Skeletal muscle satellite cell (primary cell): ENCODE data around the gene NMU.
A peak's percentile ranks its signal among the peaks of the same experiment; 100 is the strongest.
"Not testable (repeated sequence)": the region's sequence is repeated elsewhere in the genome, so short reads cannot be mapped to it uniquely, and the experiment has no call there.

Source experiments
- H3K27me3 ChIP-seq: 2 replicates; pipeline ENCODE4 v1.7.0; 2013; ENCODE audit warnings: low read length; ENCODE audit not compliant: control insufficient read depth, insufficient read depth
- H3K36me3 ChIP-seq: 2 replicates; pipeline ENCODE4 v1.7.0; 2013; ENCODE audit warnings: mild to moderate bottlenecking, control low read depth, low read length; ENCODE audit not compliant: insufficient read depth
- H3K4me1 ChIP-seq: 2 replicates; pipeline ENCODE4 v1.7.0; 2013; ENCODE audit warnings: low read length; ENCODE audit not compliant: control insufficient read depth, insufficient read depth
- H3K4me2 ChIP-seq: 2 replicates; pipeline ENCODE4 v1.7.0; 2013; ENCODE audit warnings: mild to moderate bottlenecking, low read length
- H3K4me3 ChIP-seq: 2 replicates; pipeline ENCODE4 v1.7.0; 2013; ENCODE audit warnings: low read length
- H3K9ac ChIP-seq: 2 replicates; pipeline ENCODE4 v1.7.0; 2013; ENCODE audit warnings: mild to moderate bottlenecking, low read depth, low read length, moderate library complexity
- H3K9me3 ChIP-seq: replicated peaks from 2 replicates; pipeline ENCODE4 v1.7.0; 2013; ENCODE audit warnings: mild to moderate bottlenecking, control low read depth, low read length

NMU gene

DNA sequence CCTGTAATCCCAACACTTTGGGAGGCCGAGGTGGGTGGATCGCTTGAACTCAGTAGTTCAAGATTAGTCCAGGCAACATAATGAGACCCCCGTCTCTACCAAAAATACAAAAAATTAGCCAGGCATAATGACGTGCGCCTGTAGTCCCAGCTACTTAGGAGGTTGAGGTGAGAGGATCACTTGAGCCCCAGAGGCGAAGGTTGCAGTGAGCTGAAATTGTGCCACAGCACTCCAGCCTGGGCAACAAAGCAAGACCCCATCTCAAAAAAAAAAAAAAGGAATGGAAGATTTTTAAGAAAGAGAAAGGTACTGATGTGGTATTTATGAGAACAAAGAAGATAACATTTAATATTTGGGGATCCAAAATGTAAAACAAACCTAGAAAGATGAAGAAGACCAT, 27.0 kb upstream of the NMU start:
- Histone ChIP-seq H3K36me3 (no peaks in the 10 kb centered on the region), H3K9ac (no peak overlapping the region), H3K4me3 (no peak overlapping the region), H3K4me2 (no peak overlapping the region), H3K9me3 (no peaks in the 10 kb centered on the region), H3K27me3 (peaks cover 21% of the 10 kb centered on the region), H3K4me1 (no peaks in the 10 kb centered on the region)

- no peak overlapping the region for H3K9ac ChIP-seq
- peaks cover 20% of the 10 kb centered on the region for H3K27me3 ChIP-seq
Observed at GRCh38 chr4:55661398-55662056, 25.4 kb upstream of the NMU start.

GRCh38 chr4:55658657-55659056, 22.6 kb upstream of the NMU start:
- H3K36me3 ChIP-seq, result no peaks in the 10 kb centered on the region
- no peak overlapping the region for H3K4me3 ChIP-seq
- H3K9ac ChIP-seq, result no peak overlapping the region
- no peak overlapping the region for H3K4me2 ChIP-seq
- H3K9me3 ChIP-seq, result no peaks in the 10 kb centered on the region
- H3K27me3 ChIP-seq, result peaks cover 10% of the 10 kb centered on the region
- no peaks in the 10 kb centered on the region for H3K4me1 ChIP-seq

More at GRCh38 chr4:55661398-55662056, 25.4 kb upstream of the NMU start:
- Histone ChIP-seq H3K9me3 (no peaks in the 10 kb centered on the region), H3K4me3 (no peak overlapping the region), H3K4me1 (no peaks in the 10 kb centered on the region), H3K36me3 (no peaks in the 10 kb centered on the region), H3K4me2 (no peak overlapping the region)

GRCh38 chr4:55654131-55654530, 18.0 kb upstream of the NMU start:
- Histone ChIP-seq H3K36me3 (no peaks in the 10 kb centered on the region), H3K4me1 (no peaks in the 10 kb centered on the region), H3K9ac (no peak overlapping the region), H3K4me2 (no peak overlapping the region), H3K4me3 (no peak overlapping the region), H3K9me3 (no peaks in the 10 kb centered on the region), H3K27me3 (peaks cover 12% of the 10 kb centered on the region)

- Histone ChIP-seq H3K36me3 (no peaks in the 10 kb centered on the region), H3K9me3 (no peaks in the 10 kb centered on the region), H3K9ac (no peak overlapping the region), H3K4me3 (no peak overlapping the region), H3K27me3 (peaks cover 14% of the 10 kb centered on the region), H3K4me1 (no peaks in the 10 kb centered on the region), H3K4me2 (no peak overlapping the region)
Observed at GRCh38 chr4:55650483-55650882, 14.4 kb upstream of the NMU start.

- H3K9ac ChIP-seq, result no peak overlapping the region
- peaks cover 7% of the 10 kb centered on the region for H3K4me1 ChIP-seq
- H3K27me3 ChIP-seq, result peaks cover 48% of the 10 kb centered on the region
- H3K4me3 ChIP-seq, result no peak overlapping the region
- H3K36me3 ChIP-seq, result no peaks in the 10 kb centered on the region
- H3K9me3 ChIP-seq, result no peaks in the 10 kb centered on the region
- H3K4me2 ChIP-seq, result no peak overlapping the region
Observed at GRCh38 chr4:55637272-55637820, 1.2 kb upstream of the NMU start.

- H3K36me3 ChIP-seq, result no peaks in the 10 kb centered on the region
- peak overlapping the region; percentile 62 for H3K4me3 ChIP-seq
Observed at GRCh38 chr4:55636656-55636999, 530 bp upstream of the NMU start.

DNA sequence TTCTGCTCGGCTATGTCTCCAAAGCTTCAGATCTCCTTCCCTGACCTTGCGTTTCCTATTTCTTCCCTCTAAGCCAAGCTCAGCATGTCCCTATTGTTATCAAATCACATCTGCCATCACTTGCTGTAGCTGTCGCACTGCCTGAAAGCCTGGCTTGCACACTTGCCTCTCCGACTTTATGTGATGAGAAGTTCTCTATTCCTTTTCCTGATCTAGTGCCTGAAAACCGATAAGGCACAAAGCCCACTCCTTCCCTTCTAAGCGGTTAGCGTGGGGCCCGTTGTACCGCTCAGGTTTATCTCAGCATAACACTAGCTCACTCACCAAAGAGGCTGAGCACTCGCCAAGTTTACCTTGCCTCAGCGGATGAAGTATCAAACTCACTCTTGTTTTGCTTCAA, 816 bp downstream of the NMU start:
- Histone ChIP-seq H3K4me1 (peaks cover 7% of the 10 kb centered on the region), H3K4me2 (peak overlapping the region; percentile 78), H3K27me3 (peaks cover 46% of the 10 kb centered on the region), H3K9me3 (no peaks in the 10 kb centered on the region), H3K36me3 (no peaks in the 10 kb centered on the region), H3K9ac (no peak overlapping the region), H3K4me3 (no peak overlapping the region)

More at GRCh38 chr4:55636656-55636999, 530 bp upstream of the NMU start:
- H3K4me1 ChIP-seq, result peaks cover 7% of the 10 kb centered on the region
- peaks cover 48% of the 10 kb centered on the region for H3K27me3 ChIP-seq
- H3K9ac ChIP-seq, result no peak overlapping the region
- peak overlapping the region; percentile 78 for H3K4me2 ChIP-seq
- H3K9me3 ChIP-seq, result no peaks in the 10 kb centered on the region

- no peak overlapping the region for H3K4me2 ChIP-seq
- H3K36me3 ChIP-seq, result no peaks in the 10 kb centered on the region
- no peak overlapping the region for H3K4me3 ChIP-seq
- H3K4me1 ChIP-seq, result peaks cover 7% of the 10 kb centered on the region
- no peak overlapping the region for H3K9ac ChIP-seq
- no peaks in the 10 kb centered on the region for H3K9me3 ChIP-seq
- H3K27me3 ChIP-seq, result peaks cover 41% of the 10 kb centered on the region
Observed at GRCh38 chr4:55634417-55635128, 1.5 kb downstream of the NMU start.

DNA sequence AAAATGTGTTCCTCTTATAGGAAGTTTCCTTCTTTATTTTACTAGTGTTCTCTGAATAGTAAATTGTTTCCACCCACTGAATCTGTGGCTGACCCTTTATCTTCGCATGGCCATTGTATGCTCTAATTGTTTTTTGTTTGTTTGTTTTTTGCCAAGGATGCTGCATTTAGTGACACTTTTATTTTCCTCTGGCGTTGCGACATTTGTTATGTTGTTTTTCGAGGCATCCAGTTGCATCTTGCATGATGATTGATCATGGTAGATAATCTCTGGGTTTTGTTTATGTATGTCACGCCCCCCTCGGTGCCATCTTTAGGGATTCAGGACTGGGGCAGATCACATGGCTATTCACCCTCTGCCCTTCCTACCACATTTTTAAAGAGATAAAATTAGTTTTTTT, 2.2 kb downstream of the NMU start:
- no peak overlapping the region for H3K9ac ChIP-seq
- peaks cover 7% of the 10 kb centered on the region for H3K4me1 ChIP-seq
- no peaks in the 10 kb centered on the region for H3K36me3 ChIP-seq
- H3K9me3 ChIP-seq, result no peaks in the 10 kb centered on the region
- no peak overlapping the region for H3K4me3 ChIP-seq
- peaks cover 37% of the 10 kb centered on the region for H3K27me3 ChIP-seq
- H3K4me2 ChIP-seq, result no peak overlapping the region

DNA sequence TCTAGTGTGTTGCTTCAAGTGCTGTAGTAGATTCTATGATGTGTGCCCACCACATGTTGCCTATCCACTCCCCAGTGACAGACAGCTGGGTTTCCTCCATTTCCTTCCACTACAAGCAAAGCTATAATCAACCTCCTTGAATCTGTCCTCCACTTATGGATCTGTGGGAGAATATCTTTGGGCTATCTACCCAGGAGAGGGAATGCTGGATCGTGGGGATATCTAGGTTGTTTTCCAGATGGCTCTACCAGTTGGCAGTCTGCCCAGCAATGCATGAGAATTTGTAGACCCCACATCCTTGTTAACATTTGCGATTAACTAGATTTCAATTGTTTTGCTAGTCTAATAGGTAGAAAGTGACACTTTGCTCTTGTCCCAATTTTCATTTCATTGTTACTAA, 10.3 kb downstream of the NMU start:
- H3K27me3 ChIP-seq, result no peaks in the 10 kb centered on the region
- no peaks in the 10 kb centered on the region for H3K4me1 ChIP-seq
- H3K4me3 ChIP-seq, result no peak overlapping the region
- no peak overlapping the region for H3K9ac ChIP-seq
- H3K4me2 ChIP-seq, result no peak overlapping the region
- H3K36me3 ChIP-seq, result no peaks in the 10 kb centered on the region
- no peaks in the 10 kb centered on the region for H3K9me3 ChIP-seq

GRCh38 chr4:55624063-55624462, 12.0 kb downstream of the NMU start:
- H3K4me3 ChIP-seq, H3K4me1 ChIP-seq, H3K9ac ChIP-seq, H3K27me3 ChIP-seq, H3K4me2 ChIP-seq, H3K36me3 ChIP-seq, H3K9me3 ChIP-seq: not testable (repeated sequence)
